HepG2 (cell line): ENCODE measurements around the gene CFAP73. TPM values are rescaled to one million over a fixed set of nuclear protein-coding genes. Genes with fewer than 3 reads are reported as not detected.

Experiments used
- ARHGAP35 ChIP-seq: sonication (generic); formaldehyde crosslinking; IDR thresholded peaks from 2 replicates; pipeline ENCODE4 v1.9.0; 2022; ENCODE audit warnings: mild to moderate bottlenecking, inconsistent platforms, moderate library complexity, missing genetic modification reagents, borderline replicate concordance
- CCDC6 ChIP-seq: sonication (generic); formaldehyde crosslinking; IDR thresholded peaks from 2 replicates; pipeline ENCODE4 v1.8.1; 2022; ENCODE audit warnings: mild to moderate bottlenecking, missing genetic modification reagents, moderate library complexity
- GABPB1 ChIP-seq: IDR thresholded peaks from 2 replicates; pipeline ENCODE4 v1.6.1; 2016; ENCODE audit warnings: mild to moderate bottlenecking, missing genetic modification reagents, moderate library complexity, missing compliant biosample characterization
- HDAC2 ChIP-seq: sonication (generic); formaldehyde crosslinking; IDR thresholded peaks from 2 replicates; pipeline ENCODE4 v1.4.0; 2020; ENCODE audit warnings: missing genetic modification reagents
- HMGXB3 ChIP-seq: sonication (generic); formaldehyde crosslinking; IDR thresholded peaks from 2 replicates; pipeline ENCODE4 v1.4.0; 2020; ENCODE audit warnings: missing genetic modification reagents, borderline replicate concordance
- HOXD1 ChIP-seq: sonication (generic); formaldehyde crosslinking; IDR thresholded peaks from 2 replicates; pipeline ENCODE4 v1.5.0; 2020; ENCODE audit warnings: missing genetic modification reagents
- IRX3 ChIP-seq: sonication (generic); formaldehyde crosslinking; IDR thresholded peaks from 2 replicates; pipeline ENCODE4 v1.8.1; 2023; ENCODE audit warnings: mild to moderate bottlenecking, low read depth, missing genetic modification reagents, borderline replicate concordance
- KLF11 ChIP-seq: IDR thresholded peaks from 2 replicates; pipeline ENCODE4 v1.6.1; 2016; ENCODE audit warnings: missing compliant biosample characterization
- LBX2 ChIP-seq: sonication (generic); formaldehyde crosslinking; IDR thresholded peaks from 2 replicates; pipeline ENCODE4 v1.5.0; 2020; ENCODE audit warnings: missing genetic modification reagents, mild to moderate bottlenecking, borderline replicate concordance
- MTA1 ChIP-seq: sonication (generic); formaldehyde crosslinking; IDR thresholded peaks from 2 replicates; pipeline ENCODE4 v1.4.0; 2020; ENCODE audit warnings: missing genetic modification reagents, mild to moderate bottlenecking, borderline replicate concordance
- NFE2L2 ChIP-seq: fragments of 150-350 bp; IDR thresholded peaks from 2 replicates; pipeline ENCODE4 v1.6.1; 2014; ENCODE audit warnings: low read length
- NRL ChIP-seq: sonication (generic); formaldehyde crosslinking; IDR thresholded peaks from 2 replicates; pipeline ENCODE4 v1.5.0; 2020; ENCODE audit warnings: missing genetic modification reagents, mild to moderate bottlenecking, moderate library complexity, borderline replicate concordance
- SMARCE1 ChIP-seq: fragments of 450-650 bp; IDR thresholded peaks from 2 replicates; pipeline ENCODE4 v1.6.1; 2017; ENCODE audit warnings: borderline replicate concordance
- TARDBP ChIP-seq: sonication (generic); formaldehyde crosslinking; IDR thresholded peaks from 2 replicates; pipeline ENCODE4 v1.8.0; 2022; ENCODE audit warnings: mild to moderate bottlenecking, missing genetic modification reagents
- TCF12 ChIP-seq, 2 experiments: fragments of 450-650 bp in 1 of 2; sonication (generic) in 1 of 2; formaldehyde crosslinking in 1 of 2; IDR thresholded peaks; 2 replicates each; pipeline versions ENCODE4 v1.6.1 to v1.8.0; 2017 to 2022; ENCODE audit warnings: antibody characterized with exemption in 1 of 2, mild to moderate bottlenecking in 1 of 2, missing genetic modification reagents in 1 of 2, moderate library complexity in 1 of 2
- YEATS2 ChIP-seq: sonication (generic); formaldehyde crosslinking; IDR thresholded peaks from 2 replicates; pipeline ENCODE4 v1.4.0; 2020; ENCODE audit warnings: missing genetic modification reagents, borderline replicate concordance
- ZKSCAN5 ChIP-seq: sonication (generic); formaldehyde crosslinking; IDR thresholded peaks from 2 replicates; pipeline ENCODE4 v1.5.1; 2020; ENCODE audit warnings: mild to moderate bottlenecking, missing genetic modification reagents
- ZNF30 ChIP-seq: sonication (generic); formaldehyde crosslinking; IDR thresholded peaks from 2 replicates; pipeline ENCODE4 v1.5.0; 2020; ENCODE audit warnings: mild to moderate bottlenecking, missing genetic modification reagents
- ZNF333 ChIP-seq: sonication (generic); formaldehyde crosslinking; IDR thresholded peaks from 2 replicates; pipeline ENCODE4 v1.4.0; 2020; ENCODE audit warnings: mild to moderate bottlenecking, missing genetic modification reagents, borderline replicate concordance
- ZNF557 ChIP-seq: sonication (generic); formaldehyde crosslinking; IDR thresholded peaks from 2 replicates; pipeline ENCODE4 v1.4.0; 2020; ENCODE audit warnings: missing genetic modification reagents
- ZNF781 ChIP-seq: sonication (generic); formaldehyde crosslinking; IDR thresholded peaks from 2 replicates; pipeline ENCODE4 v1.5.1; 2020; ENCODE audit warnings: borderline replicate concordance, mild to moderate bottlenecking, missing genetic modification reagents; ENCODE audit errors: not compliant biosample characterization
- ZNF784 ChIP-seq: sonication (generic); formaldehyde crosslinking; IDR thresholded peaks from 2 replicates; pipeline ENCODE4 v1.5.1; 2020; ENCODE audit warnings: missing genetic modification reagents, mild to moderate bottlenecking, borderline replicate concordance
- ZNF790 ChIP-seq: sonication (generic); formaldehyde crosslinking; IDR thresholded peaks from 2 replicates; pipeline ENCODE4 v1.8.0; 2022; ENCODE audit warnings: missing genetic modification reagents, mild to moderate bottlenecking, borderline replicate concordance
- polyA plus RNA-seq, 8 experiments: library from polyadenylated mRNA; depleted of rRNA in 3 of 8; stranded (reverse) in 7 of 8; unstranded in 1 of 8; fragments of >200 nt; fragmentation: Illumina TruSeq in 4 of 8; extraction: Trizol in 4 of 8; gene quantifications; 2 replicates each; pipeline versions ENCODE4 v1.2.1 to v1.2.3, GENCODE V29; 2011 to 2016; ENCODE audit warnings: low read depth in 4 of 8, missing spikeins in 1 of 8, mixed read lengths in 1 of 8; ENCODE audit not compliant: insufficient read depth in 1 of 8
- total RNA-seq, 5 experiments: library from RNA; depleted of rRNA; stranded (reverse); fragments of >200 nt; fragmentation: Illumina TruSeq; extraction: Trizol; gene quantifications; 2 replicates each; pipeline ENCODE4 v1.2.3, GENCODE V29; 2016; ENCODE audit warnings: low read depth in 1 of 5

The CFAP73 gene
- total and polyA plus RNA-seq, 2 of the 13 experiments (the other 11 are each of a cell fraction or from before 2014, with no cell fraction given) = not detected

- TF ChIP-seq ZNF333 (CRISPR knock-in tag) = peak; percentile 11; the same call in 1 of the 2 replicates
- TF ChIP-seq CCDC6 = 0 out of 2 replicates have a peak, but pooled peaks have one; percentile 44
- TF ChIP-seq HOXD1 (CRISPR knock-in tag) = no peak
- TF ChIP-seq IRX3 (CRISPR knock-in tag) = peak; percentile 41; the same call in 1 of the 2 replicates
- peak; percentile 92; the same call in 1 of the 2 replicates for TF ChIP-seq ZNF30
- peak; percentile 55; the same call in 1 of the 2 replicates for TF ChIP-seq ZNF557 (CRISPR knock-in tag)
- peak; percentile 95 for TF ChIP-seq ZNF781 (CRISPR knock-in tag)
- no peak for TF ChIP-seq HDAC2 (CRISPR knock-in tag)
- no peak for TF ChIP-seq SMARCE1
- peak; percentile 63; the same call in 1 of the 2 replicates for TF ChIP-seq MTA1 (CRISPR knock-in tag)
- peak; percentile 86 for TF ChIP-seq NRL
- TF ChIP-seq ZNF790 (CRISPR knock-in tag) = peak; percentile 76; the same call in 1 of the 2 replicates
- no peak for TF ChIP-seq KLF11 (CRISPR knock-in tag)
- TF ChIP-seq YEATS2 = peak; percentile 38; the same call in 1 of the 2 replicates
- TF ChIP-seq ARHGAP35 (CRISPR knock-in tag) = peak; percentile 12; the same call in 1 of the 2 replicates
- no peak for TF ChIP-seq HMGXB3 (CRISPR knock-in tag)
- TF ChIP-seq ZKSCAN5 = no peak
- TF ChIP-seq TCF12 (IDR thresholded peaks at IDR 0.05) = no peak
- TF ChIP-seq TCF12 (CRISPR knock-in tag; IDR thresholded peaks at IDR 0.05) = 0 out of 2 replicates have a peak, but pooled peaks have one; percentile 51
- TF ChIP-seq LBX2 (CRISPR knock-in tag) = peak; percentile 83; the same call in 1 of the 2 replicates
- TF ChIP-seq ZNF784 (CRISPR knock-in tag) = no peak
- peak; percentile 84; the same call in 1 of the 2 replicates for TF ChIP-seq GABPB1 (CRISPR knock-in tag)
- TF ChIP-seq NFE2L2 = no peak
- TF ChIP-seq TARDBP (CRISPR knock-in tag) = no peak
Measured at GRCh38 chr12:113185180-113186032, 35.9 kb downstream of the CFAP73 start, which contains the start of the genes DDX54 and RITA1 (continued).
